H9 (cell line): Measurements from ENCODE around the gene DCC. TPM values are rescaled to one million over a fixed set of nuclear protein-coding genes. Genes with fewer than 3 reads are reported as not detected.

Experiments
- DNase-seq: peaks from one replicate; pipeline ENCODE4 v3.0.0-alpha.2; 2017
- H2AFZ ChIP-seq: one replicate; pipeline ENCODE4 v1.6.1; 2013; ENCODE audit warnings: mild to moderate bottlenecking, low read length, control low read depth, moderate library complexity
- H2AK5ac ChIP-seq: 2 replicates; pipeline ENCODE4 v1.6.1; 2013; ENCODE audit warnings: low read length, control low read depth, mixed read lengths; ENCODE audit not compliant: insufficient read length
- H2BK120ac ChIP-seq: one replicate; pipeline ENCODE4 v1.6.1; 2013; ENCODE audit warnings: low read depth, mild to moderate bottlenecking, low read length, control low read depth, inconsistent platforms; ENCODE audit not compliant: poor library complexity, severe bottlenecking
- H2BK12ac ChIP-seq: 2 replicates; pipeline ENCODE4 v1.6.1; 2013; ENCODE audit warnings: low read length, control low read depth, mixed read lengths, low read depth; ENCODE audit not compliant: insufficient read length
- H2BK15ac ChIP-seq: 2 replicates; pipeline ENCODE4 v1.6.1; 2013; ENCODE audit warnings: low read depth, low read length, control low read depth
- H2BK20ac ChIP-seq: one replicate; pipeline ENCODE4 v1.6.1; 2013; ENCODE audit warnings: low read depth, mild to moderate bottlenecking, low read length, control low read depth, inconsistent platforms; ENCODE audit not compliant: poor library complexity, severe bottlenecking
- H2BK5ac ChIP-seq: 2 replicates; pipeline ENCODE4 v1.6.1; 2013; ENCODE audit warnings: low read length, control low read depth, mixed read lengths; ENCODE audit not compliant: insufficient read length
- H3K14ac ChIP-seq: 2 replicates; pipeline ENCODE4 v1.6.1; 2013; ENCODE audit warnings: low read length, control low read depth; ENCODE audit not compliant: insufficient read depth
- H3K18ac ChIP-seq: 2 replicates; pipeline ENCODE4 v1.6.1; 2013; ENCODE audit warnings: low read depth, mild to moderate bottlenecking, mixed read lengths, low read length, control low read depth; ENCODE audit not compliant: insufficient read length
- H3K23ac ChIP-seq: 2 replicates; pipeline ENCODE4 v1.6.1; 2013; ENCODE audit warnings: low read length, control low read depth, mixed read lengths, low read depth; ENCODE audit not compliant: insufficient read length
- H3K23me2 ChIP-seq: 2 replicates; pipeline ENCODE4 v1.6.1; 2013; ENCODE audit warnings: low read depth, mild to moderate bottlenecking, mixed read lengths, low read length, control low read depth; ENCODE audit not compliant: insufficient read length, poor library complexity, severe bottlenecking
- H3K27ac ChIP-seq: 2 replicates; pipeline ENCODE4 v1.5.1; 2013; ENCODE audit warnings: low read length, control low read depth, mixed read lengths, low read depth; ENCODE audit not compliant: insufficient read length
- H3K27me3 ChIP-seq: 2 replicates; pipeline ENCODE4 v1.6.1; 2013; ENCODE audit warnings: low read length, control low read depth, inconsistent platforms; ENCODE audit not compliant: insufficient read depth
- H3K4ac ChIP-seq: 2 replicates; pipeline ENCODE4 v1.6.1; 2013; ENCODE audit warnings: low read depth, mild to moderate bottlenecking, control low read depth, inconsistent platforms, low read length, moderate library complexity
- H3K4me1 ChIP-seq: 2 replicates; pipeline ENCODE4 v1.6.1; 2013; ENCODE audit warnings: low read length, control low read depth, inconsistent platforms; ENCODE audit not compliant: insufficient read depth
- H3K4me2 ChIP-seq: 2 replicates; pipeline ENCODE4 v1.6.1; 2013; ENCODE audit warnings: low read length, control low read depth, mixed read lengths; ENCODE audit not compliant: insufficient read length, insufficient read depth
- H3K56ac ChIP-seq: 2 replicates; pipeline ENCODE4 v1.6.1; 2013; ENCODE audit warnings: low read depth, mild to moderate bottlenecking, mixed read lengths, low read length, control low read depth; ENCODE audit not compliant: insufficient read length
- H3K79me1 ChIP-seq: 2 replicates; pipeline ENCODE4 v1.6.1; 2013; ENCODE audit warnings: low read depth, mild to moderate bottlenecking, moderate library complexity, low read length, control low read depth, inconsistent platforms; ENCODE audit not compliant: insufficient read depth, poor library complexity, severe bottlenecking
- H3K79me2 ChIP-seq: 2 replicates; pipeline ENCODE4 v1.6.1; 2013; ENCODE audit warnings: low read length, control low read depth, inconsistent platforms; ENCODE audit not compliant: insufficient read depth
- H3K9ac ChIP-seq: 2 replicates; pipeline ENCODE4 v1.6.1; 2013; ENCODE audit warnings: low read length, control low read depth, mixed read lengths; ENCODE audit not compliant: insufficient read length; ENCODE audit errors: extremely low read depth
- H3K9me3 ChIP-seq: one replicate; pipeline ENCODE4 v1.6.1; 2013; ENCODE audit warnings: low read depth, low read length, inconsistent platforms; ENCODE audit not compliant: control insufficient read depth
- H3T11ph ChIP-seq: one replicate; pipeline ENCODE4 v1.6.1; 2013; ENCODE audit warnings: mild to moderate bottlenecking, low read length, control low read depth, inconsistent platforms
- H4K20me1 ChIP-seq: one replicate; pipeline ENCODE4 v1.6.1; 2013; ENCODE audit not compliant: control insufficient read depth, insufficient read length, insufficient read depth
- H4K5ac ChIP-seq: 2 replicates; pipeline ENCODE4 v1.6.1; 2013; ENCODE audit warnings: low read depth, mild to moderate bottlenecking, mixed read lengths, low read length, control low read depth; ENCODE audit not compliant: insufficient read length
- H4K8ac ChIP-seq: replicated peaks from 2 replicates; pipeline ENCODE4 v1.6.1; 2013; ENCODE audit warnings: low read length, control low read depth, mixed read lengths, low read depth; ENCODE audit not compliant: insufficient read length
- H4K91ac ChIP-seq: 2 replicates; pipeline ENCODE4 v1.6.1; 2013; ENCODE audit warnings: low read depth, mild to moderate bottlenecking, moderate library complexity, mixed read lengths, low read length, control low read depth; ENCODE audit not compliant: insufficient read length
- H3K27ac Mint-ChIP-seq, 3 experiments: 2 replicates in 2 of 3; 3 replicates in 1 of 3; pipeline ENCODE4 v1.8.0; 2020 to 2021; ENCODE audit warnings: mixed read lengths in 3 of 3, mild to moderate bottlenecking in 1 of 3, moderate library complexity in 1 of 3
- H3K27me3 Mint-ChIP-seq: 2 replicates; pipeline ENCODE4 v1.8.0; 2021; ENCODE audit warnings: low read depth, mild to moderate bottlenecking, moderate library complexity, mixed read lengths
- H3K36me3 Mint-ChIP-seq, 3 experiments: 2 replicates in 2 of 3; 3 replicates in 1 of 3; pipeline ENCODE4 v1.8.0; 2020 to 2021; ENCODE audit warnings: low read depth in 3 of 3, mixed read lengths in 3 of 3; ENCODE audit not compliant: insufficient read depth in 1 of 3
- H3K4me1 Mint-ChIP-seq, 2 experiments: 2 replicates each; pipeline ENCODE4 v1.8.0; 2020; ENCODE audit warnings: mixed read lengths in 2 of 2
- H3K4me3 Mint-ChIP-seq, 2 experiments: 2 replicates in 1 of 2; 3 replicates in 1 of 2; pipeline ENCODE4 v1.8.0; 2020 to 2021; ENCODE audit warnings: mild to moderate bottlenecking in 2 of 2, mixed read lengths in 2 of 2, moderate library complexity in 1 of 2
- H3K9me3 Mint-ChIP-seq, 2 experiments: 2 replicates in 1 of 2; 3 replicates in 1 of 2; pipeline ENCODE4 v1.8.0; 2020; ENCODE audit warnings: mild to moderate bottlenecking in 2 of 2, mixed read lengths in 2 of 2, moderate library complexity in 1 of 2
- WGBS: extraction: QIAGEN DNeasy Blood & Tissue Kit; methylation state at CpG from one replicate; pipeline ENCODE4 v1.1.7; 2013; ENCODE audit warnings: missing lambda C conversion rate, low lambda C conversion rate, mixed read lengths; ENCODE audit not compliant: insufficient read length; ENCODE audit errors: extremely low coverage; 5-methylcytosine and 5-hydroxymethylcytosine counted together
- total RNA-seq: library from RNA; stranded (reverse); gene quantifications from 2 replicates; pipeline ENCODE4 v1.2.1, GENCODE V29; 2021
- TF ChIP-seq, protein P1 (sequence below): fragments of 200-600 bp; sonication (generic); conservative IDR thresholded peaks from 3 replicates; pipeline ENCODE4 v1.8.0; 2021; ENCODE audit warnings: antibody characterized with exemption, mild to moderate bottlenecking

The DCC gene
- total RNA-seq, 1 experiment from 2014 or later: 0.35 TPM

DNA sequence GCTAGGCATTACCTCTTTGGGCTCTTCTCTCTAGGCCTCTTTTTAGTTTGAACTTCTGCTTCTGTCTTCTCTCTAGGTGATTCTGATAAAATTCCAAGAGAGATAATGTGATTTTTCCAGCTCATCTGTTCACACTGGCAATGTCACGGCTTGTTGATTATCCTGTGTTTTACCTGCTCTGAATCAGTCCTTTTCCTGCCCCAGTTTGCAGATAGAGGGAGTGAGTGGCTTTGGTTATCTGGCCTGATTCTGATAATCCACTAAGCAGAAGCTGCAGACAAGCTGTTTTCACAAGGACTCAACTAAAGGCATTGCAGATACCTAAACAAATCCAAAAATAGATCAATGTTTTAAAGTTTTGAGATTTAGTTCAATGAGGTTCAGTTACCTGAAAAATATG is 111.9 kb downstream of the DCC start:
- no peaks in the 10 kb centered on the region for H3K4me1 ChIP-seq
- no peak overlapping the region for H2BK120ac ChIP-seq
- H3K36me3 Mint-ChIP-seq: peaks cover 0 to 11% (median 3%) of the 10 kb centered on the region in 3 experiments; a peak in 3 of 7 replicates
- no peak overlapping the region for H3K4me2 ChIP-seq
- H3K56ac ChIP-seq: no peak overlapping the region
- no peak overlapping the region for H2AFZ ChIP-seq
- no peak overlapping the region for H3K14ac ChIP-seq
- H3K18ac ChIP-seq: no peak overlapping the region
- H3K27ac ChIP-seq: no peak overlapping the region
- H4K5ac ChIP-seq: no peak overlapping the region
- H4K20me1 ChIP-seq: no peaks in the 10 kb centered on the region
- peaks cover 11% of the 10 kb centered on the region in 2 experiments for H3K4me1 Mint-ChIP-seq
- no peaks in the 10 kb centered on the region for H3K27me3 ChIP-seq
- H3K4ac ChIP-seq: no peak overlapping the region
- H4K91ac ChIP-seq: no peak overlapping the region
- H3K79me1 ChIP-seq: no peaks in the 10 kb centered on the region
- H3K4me3 Mint-ChIP-seq: no peak overlapping the region
- H3K27me3 Mint-ChIP-seq: no peaks in the 10 kb centered on the region
- no CpG with 5 or more reads among the region's 1 CpG for WGBS
- no peak overlapping the region for H2BK20ac ChIP-seq
- H2BK15ac ChIP-seq: no peak overlapping the region
- H3K23me2 ChIP-seq: no peaks in the 10 kb centered on the region
- no peak for DNase-seq
- H3K23ac ChIP-seq: no peak overlapping the region
- H3T11ph ChIP-seq: no peak overlapping the region
- H3K9me3 Mint-ChIP-seq: peaks cover 0 to 14% of the 10 kb centered on the region in 2 experiments; a peak in 3 of 5 replicates
- no peak overlapping the region for H3K9ac ChIP-seq
- H2BK5ac ChIP-seq: no peak overlapping the region
- no peak overlapping the region for H2BK12ac ChIP-seq
- H3K27ac Mint-ChIP-seq: no peak overlapping the region; a peak in 1 of 7 replicates
- H4K8ac ChIP-seq: no peak overlapping the region
- H3K79me2 ChIP-seq: no peaks in the 10 kb centered on the region
- TF ChIP-seq, protein P1, sequence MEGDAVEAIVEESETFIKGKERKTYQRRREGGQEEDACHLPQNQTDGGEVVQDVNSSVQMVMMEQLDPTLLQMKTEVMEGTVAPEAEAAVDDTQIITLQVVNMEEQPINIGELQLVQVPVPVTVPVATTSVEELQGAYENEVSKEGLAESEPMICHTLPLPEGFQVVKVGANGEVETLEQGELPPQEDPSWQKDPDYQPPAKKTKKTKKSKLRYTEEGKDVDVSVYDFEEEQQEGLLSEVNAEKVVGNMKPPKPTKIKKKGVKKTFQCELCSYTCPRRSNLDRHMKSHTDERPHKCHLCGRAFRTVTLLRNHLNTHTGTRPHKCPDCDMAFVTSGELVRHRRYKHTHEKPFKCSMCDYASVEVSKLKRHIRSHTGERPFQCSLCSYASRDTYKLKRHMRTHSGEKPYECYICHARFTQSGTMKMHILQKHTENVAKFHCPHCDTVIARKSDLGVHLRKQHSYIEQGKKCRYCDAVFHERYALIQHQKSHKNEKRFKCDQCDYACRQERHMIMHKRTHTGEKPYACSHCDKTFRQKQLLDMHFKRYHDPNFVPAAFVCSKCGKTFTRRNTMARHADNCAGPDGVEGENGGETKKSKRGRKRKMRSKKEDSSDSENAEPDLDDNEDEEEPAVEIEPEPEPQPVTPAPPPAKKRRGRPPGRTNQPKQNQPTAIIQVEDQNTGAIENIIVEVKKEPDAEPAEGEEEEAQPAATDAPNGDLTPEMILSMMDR: peak; percentile 23; the same call in 1 of the 3 replicates
- H3K9me3 ChIP-seq: no peaks in the 10 kb centered on the region
- no peak overlapping the region for H2AK5ac ChIP-seq
